AG04449 (cell line): ENCODE data around the gene KRR1.
A peak's percentile ranks its signal among the peaks of the same experiment; 100 is the strongest.

Experiments
- CTCF ChIA-PET: fragments of 350-600 bp; formaldehyde crosslinking; extraction: SDS; loops from one replicate; lab custom pipeline; 2021; ENCODE audit warnings: antibody characterized with exemption; lab: Yijun Ruan, JAX
- POLR2A ChIA-PET: fragments of 400-600, 350-600 bp; formaldehyde crosslinking; extraction: SDS; loops from one replicate; lab custom pipeline; 2020; ENCODE audit warnings: antibody characterized with exemption, inconsistent platforms; lab: Yijun Ruan, JAX
- DNase-seq: peaks from one replicate; pipeline ENCODE4 v3.0.0-alpha.2; 2010; ENCODE audit warnings: low read depth, low spot score
- H3K4me3 ChIP-seq: 2 replicates; pipeline ENCODE4 v1.5.1; 2011; ENCODE audit warnings: low read depth, mild to moderate bottlenecking, control low read depth, low read length
- CTCF ChIP-seq: IDR thresholded peaks from one replicate; pipeline ENCODE4 v1.5.1; 2011; ENCODE audit warnings: mild to moderate bottlenecking, moderate library complexity, low read length, control low read depth, inconsistent platforms; ENCODE audit not compliant: insufficient read depth; ENCODE audit errors: missing control alignments

KRR1 gene

GRCh38 chr12:75553836-75554555 lies 42.6 kb upstream of the KRR1 start:
- DNase-seq = peak; percentile 42
- CTCF ChIA-PET = interaction anchor here (1.1 to 2.5 kb wide), 7 partner anchors 8 to 482 kb away, joined by 3 to 13 read pairs (median 4); partner anchors contain the start of gene PHLDA1
- H3K4me3 ChIP-seq = no peak overlapping the region
- no peak for TF ChIP-seq CTCF
- POLR2A ChIA-PET = interaction anchor here (0.7 to 1.4 kb wide), 2 partner anchors 24 to 477 kb away, joined by 3 to 7 read pairs; partner anchors contain the start of gene PHLDA1

GRCh38 chr12:75553398-75553797 lies 42.0 kb upstream of the KRR1 start:
- CTCF ChIA-PET = interaction anchor here (1.1 to 2.5 kb wide), 6 partner anchors 8 to 478 kb away, joined by 3 to 13 read pairs (median 4); partner anchors contain the start of gene PHLDA1
- no peak for DNase-seq

GRCh38 chr12:75551477-75551876 lies 40.1 kb upstream of the KRR1 start:
- POLR2A ChIA-PET = no interaction called here

More at GRCh38 chr12:75553398-75553797, 42.0 kb upstream of the KRR1 start:
- TF ChIP-seq CTCF = no peak
- POLR2A ChIA-PET = interaction anchor here (1.4 kb wide), 1 partner anchor 478 kb away, joined by 7 read pairs; the partner anchor contains the start of gene PHLDA1
- H3K4me3 ChIP-seq = no peak overlapping the region

GRCh38 chr12:75550401-75551240 lies 39.2 kb upstream of the KRR1 start:
- ChIA-PET CTCF (interaction anchor here (0.9 to 1.0 kb wide), 2 partner anchors 8 to 126 kb away, joined by 3 read pairs; no protein-coding TSS in a partner anchor), POLR2A (no interaction called here)
- no peak for TF ChIP-seq CTCF
- no peak overlapping the region for H3K4me3 ChIP-seq
- DNase-seq = no peak

More at GRCh38 chr12:75551477-75551876, 40.1 kb upstream of the KRR1 start:
- CTCF ChIA-PET = interaction anchor here (0.9 to 1.0 kb wide), 2 partner anchors 9 to 126 kb away, joined by 3 read pairs; no protein-coding TSS in a partner anchor
- DNase-seq = no peak
- no peak overlapping the region for H3K4me3 ChIP-seq
- no peak for TF ChIP-seq CTCF

GRCh38 chr12:75549989-75550388 lies 38.6 kb upstream of the KRR1 start:
- H3K4me3 ChIP-seq = no peak overlapping the region
- ChIA-PET POLR2A (no interaction called here), CTCF (no interaction called here)
- no peak for TF ChIP-seq CTCF
- DNase-seq = no peak
